T-helper 9 cell (primary cell): ENCODE results near the gene MAGI1.
"Not testable (repeated sequence)": the region's sequence is repeated elsewhere in the genome, so short reads cannot be mapped to it uniquely, and the experiment has no call there.

Source experiments
- DNase-seq: peaks from one replicate; pipeline ENCODE4 v3.0.0-alpha.2; 2020

Gene MAGI1

DNA sequence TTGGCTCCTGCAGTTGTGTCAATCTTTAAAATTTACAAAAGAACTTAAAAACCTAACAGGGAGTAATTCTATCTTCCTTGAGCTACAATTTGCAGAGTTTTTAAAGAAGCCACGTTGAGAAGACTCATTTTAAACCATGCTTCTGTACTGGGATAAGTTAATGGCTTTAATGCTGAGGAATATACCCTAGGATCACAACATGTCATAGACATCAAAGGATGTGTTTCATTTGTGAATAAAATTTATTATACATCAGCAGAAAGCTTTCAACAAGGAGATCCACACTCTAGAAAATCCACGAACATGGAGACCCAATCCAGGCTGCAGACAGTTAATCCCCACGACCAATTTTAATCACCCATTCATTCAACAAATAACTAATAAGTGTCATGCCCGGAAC lies 297.2 kb downstream of the MAGI1 start:
- no peak for DNase-seq

GRCh38 chr3:65739901-65740541 lies 298.7 kb downstream of the MAGI1 start:
- DNase-seq = no peak

DNA sequence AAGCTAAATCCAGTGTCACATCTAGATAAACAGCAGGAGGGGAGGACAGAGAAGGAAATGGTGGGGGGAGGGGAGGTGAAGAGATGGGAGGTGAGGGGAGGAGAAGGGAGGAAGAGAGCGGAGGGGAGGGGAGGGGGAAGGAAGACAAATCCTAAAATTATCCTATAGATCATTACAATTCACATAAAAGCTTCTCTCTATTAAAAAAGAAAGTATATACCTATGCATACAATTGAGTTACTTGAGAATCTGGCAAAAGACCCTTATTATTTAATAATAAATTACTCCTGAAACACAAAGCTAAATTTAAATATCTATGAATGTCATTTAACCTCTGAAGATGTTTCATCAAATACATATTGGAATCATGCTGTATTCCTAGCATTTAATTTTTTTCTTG lies 303.9 kb downstream of the MAGI1 start:
- DNase-seq = no peak

- no peak for DNase-seq
These were observed 304.3 kb downstream of the MAGI1 start for GRCh38 chr3:65734382-65734781.

DNA sequence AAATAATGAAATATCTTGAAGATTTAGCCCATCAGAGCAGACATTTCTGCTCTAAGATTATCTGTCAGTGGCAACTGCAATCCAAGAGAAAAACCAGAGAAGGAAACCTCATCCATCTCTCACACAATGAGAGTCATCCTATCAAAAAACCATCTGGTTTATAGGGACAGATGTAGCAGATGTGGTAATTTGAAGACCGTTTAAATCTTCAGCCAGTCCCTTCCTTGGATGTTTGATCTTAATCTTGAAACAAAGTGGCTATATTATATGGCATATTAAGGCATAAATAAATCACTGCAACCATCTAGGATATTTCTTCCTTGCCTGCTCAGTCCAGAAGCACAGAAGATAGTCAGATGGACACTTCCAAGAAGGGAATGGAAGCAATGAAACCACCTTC lies 305.3 kb downstream of the MAGI1 start:
- no peak for DNase-seq

DNA sequence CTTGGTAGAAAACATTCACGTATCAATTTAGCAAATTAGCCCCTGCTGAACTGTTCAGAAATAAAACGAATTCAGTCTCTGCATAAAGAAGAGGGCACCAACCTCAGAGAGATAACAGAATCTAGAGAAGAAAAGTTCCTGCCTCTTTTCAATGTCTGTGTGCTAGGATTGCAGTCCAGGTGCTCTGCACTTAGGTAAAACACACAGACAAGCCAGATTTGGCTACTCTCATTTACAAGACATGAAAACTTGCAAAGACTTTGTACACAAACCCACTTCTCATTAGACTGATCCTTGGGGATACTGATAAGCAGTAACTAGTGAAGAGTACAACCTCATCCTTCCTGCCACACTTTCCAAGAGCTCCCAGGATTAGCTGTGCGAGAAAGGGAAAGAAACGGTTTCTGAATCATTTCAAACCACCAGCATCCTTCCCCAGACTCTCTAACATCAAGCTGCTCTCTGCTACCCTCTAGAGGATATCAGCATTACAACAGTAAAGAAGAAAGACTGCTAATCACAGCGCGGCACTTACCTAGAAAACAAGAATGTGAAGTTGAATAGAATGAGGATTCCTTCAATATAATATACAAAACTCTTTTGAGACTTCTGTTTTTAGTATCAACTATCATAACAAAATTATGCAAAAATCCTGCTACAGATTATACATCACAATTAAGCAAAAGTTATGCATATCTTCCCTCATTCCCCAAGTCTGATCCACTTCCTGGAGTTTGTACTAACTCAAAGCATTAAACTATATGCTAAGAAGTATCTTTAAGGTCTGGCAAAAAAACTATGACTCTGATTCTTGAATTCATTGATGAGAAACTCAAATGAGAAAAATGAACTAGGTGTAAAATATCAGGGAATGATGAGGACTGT lies 306.4 kb downstream of the MAGI1 start:
- no peak for DNase-seq

DNA sequence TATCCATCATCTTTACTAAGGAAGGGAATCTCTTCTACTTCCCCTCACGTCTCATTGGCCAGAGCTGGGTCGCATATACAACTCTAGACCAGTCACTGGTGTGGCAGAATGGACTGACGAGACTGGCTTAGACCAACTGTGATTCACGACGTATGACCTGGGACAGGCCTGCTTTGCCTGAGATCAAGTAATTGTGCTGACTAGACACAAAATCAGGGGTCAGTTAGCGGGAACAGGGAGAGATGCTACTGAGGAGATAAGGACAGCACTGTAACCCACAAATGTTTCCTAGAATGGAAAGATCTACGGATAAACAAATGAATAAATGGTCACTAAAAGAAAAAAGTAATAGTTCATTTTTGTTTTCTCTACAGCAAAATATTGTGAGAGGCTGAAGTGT lies 308.3 kb downstream of the MAGI1 start:
- DNase-seq = no peak

DNA sequence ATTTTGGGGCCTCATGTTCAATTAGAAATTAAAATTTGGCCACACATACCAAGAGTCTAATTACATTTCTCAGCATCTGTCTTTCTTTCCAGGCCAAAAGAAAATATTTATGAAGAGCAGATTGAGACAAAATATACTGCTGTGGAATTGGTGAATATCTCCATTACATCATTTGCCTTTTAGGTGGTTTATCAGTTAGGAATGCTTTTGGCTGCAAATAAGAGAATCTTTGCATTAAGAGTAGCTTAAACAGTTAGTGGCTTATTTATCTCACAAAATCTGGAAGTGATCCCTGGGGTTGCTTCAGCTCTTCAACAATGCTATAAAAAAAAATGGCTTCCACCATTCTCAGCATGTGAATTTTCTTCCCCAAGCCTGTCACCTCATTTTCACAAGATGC lies 308.7 kb downstream of the MAGI1 start:
- no peak for DNase-seq

GRCh38 chr3:65729555-65729954 lies 309.2 kb downstream of the MAGI1 start:
- no peak for DNase-seq

DNA sequence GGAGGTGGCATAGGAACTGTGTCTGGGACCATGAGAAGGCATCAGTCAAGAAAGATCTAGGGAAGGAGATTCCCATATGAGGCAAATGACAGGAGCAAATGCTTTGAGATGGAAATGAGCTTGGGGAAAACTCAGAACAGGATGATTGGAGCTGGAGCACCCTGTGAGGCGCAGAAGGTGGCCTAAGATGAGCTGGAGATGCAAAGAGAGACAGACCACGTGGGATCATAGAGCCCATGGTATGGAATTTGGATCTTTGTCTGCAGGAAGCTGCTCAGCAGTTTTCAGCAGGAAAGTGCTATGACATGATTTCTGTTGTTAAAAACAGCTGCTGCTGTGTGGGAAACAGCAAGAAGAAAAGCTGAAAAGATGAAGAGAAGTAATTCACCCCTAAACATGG lies 310.6 kb downstream of the MAGI1 start:
- no peak for DNase-seq

DNA sequence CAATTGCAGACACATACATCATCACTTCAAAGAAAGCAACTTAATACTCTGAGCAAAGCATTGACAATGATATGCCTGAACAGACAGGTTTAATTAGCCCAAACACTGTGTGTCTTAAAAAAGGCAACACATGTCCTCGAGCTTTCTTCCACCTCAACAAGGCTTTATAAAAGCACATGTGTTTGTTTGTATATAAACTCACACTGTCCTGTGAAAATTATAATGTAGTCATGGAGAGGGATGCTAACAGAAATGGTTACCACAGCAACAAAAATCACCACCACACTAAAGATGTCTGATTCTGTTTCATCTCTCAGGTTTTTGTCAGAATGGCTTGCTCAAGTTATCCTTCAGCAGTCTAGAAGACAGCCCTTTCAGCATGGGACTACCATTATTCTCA lies 314.7 kb downstream of the MAGI1 start:
- no peak for DNase-seq

DNA sequence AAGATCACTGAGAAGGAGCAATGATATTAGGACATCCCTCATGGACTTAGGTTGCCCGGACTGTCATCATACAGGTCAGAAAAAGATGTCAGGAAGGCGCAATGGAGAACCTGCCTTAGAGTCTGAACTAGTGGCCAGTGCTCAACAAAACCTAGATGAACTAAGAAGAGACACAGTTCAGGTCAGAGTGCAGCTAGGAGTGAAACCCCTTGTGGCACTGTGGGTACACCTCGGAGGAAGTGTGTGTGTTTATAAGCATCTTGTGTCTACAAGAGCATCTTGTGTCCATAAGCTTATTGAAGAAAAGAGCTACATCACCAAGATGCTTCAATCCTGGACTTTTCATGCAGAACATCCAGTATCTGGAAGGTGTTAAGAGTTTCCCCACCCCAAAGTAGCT lies 315.7 kb downstream of the MAGI1 start:
- no peak for DNase-seq

DNA sequence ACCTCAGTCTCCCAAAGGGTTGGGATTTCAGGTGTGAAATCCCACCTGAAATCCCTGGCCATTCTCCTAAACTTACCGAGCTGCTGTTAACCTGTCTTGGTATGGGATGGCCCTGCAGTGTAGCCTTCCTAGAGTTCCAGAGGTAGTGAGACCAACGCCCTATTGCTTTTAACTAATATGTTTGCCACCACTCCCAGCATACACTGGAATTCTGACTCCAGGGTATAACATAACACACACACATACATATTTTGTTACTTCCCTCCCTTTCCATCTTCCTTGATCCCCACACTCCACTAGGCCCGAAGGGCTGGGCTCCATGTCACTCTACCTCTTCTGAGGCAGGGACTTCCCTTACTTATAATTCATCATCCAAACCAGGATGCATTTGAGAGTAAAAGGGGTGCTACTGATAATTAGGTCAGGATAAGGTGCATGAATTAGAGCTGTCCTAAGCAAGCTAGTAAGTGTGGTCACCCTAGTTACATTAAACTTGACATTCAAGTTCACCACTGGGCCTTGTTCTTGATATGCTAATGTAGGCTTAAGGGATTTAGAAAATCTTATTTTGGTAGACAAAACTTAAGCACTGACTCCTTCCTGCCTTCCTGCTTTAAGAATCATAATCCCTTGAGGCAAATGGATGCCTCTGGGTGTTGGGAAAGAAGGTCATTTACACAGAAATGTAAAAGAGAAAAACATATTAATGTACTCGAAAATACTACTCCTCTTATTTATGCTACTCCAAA lies 317.6 kb downstream of the MAGI1 start:
- DNase-seq = no peak

DNA sequence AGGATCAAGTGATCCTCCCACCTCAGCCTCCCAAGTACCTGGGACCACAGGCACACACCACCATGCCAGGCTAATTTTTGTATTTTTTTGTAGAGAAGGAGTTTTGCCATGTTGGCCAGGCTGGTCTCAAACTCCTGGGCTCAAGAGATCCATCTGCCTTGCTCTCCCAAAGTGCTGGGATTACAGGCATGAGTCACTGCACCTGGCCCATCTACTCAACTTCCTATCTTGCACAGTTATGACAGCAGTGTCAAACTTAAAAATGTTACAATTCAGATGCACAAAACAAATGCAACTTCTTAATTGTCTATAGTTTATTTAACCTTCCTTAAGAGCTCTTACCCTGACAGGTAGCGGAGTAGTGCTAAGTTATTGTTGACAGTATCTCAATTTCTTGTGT lies 319.1 kb downstream of the MAGI1 start:
- not testable (repeated sequence) for DNase-seq

DNA sequence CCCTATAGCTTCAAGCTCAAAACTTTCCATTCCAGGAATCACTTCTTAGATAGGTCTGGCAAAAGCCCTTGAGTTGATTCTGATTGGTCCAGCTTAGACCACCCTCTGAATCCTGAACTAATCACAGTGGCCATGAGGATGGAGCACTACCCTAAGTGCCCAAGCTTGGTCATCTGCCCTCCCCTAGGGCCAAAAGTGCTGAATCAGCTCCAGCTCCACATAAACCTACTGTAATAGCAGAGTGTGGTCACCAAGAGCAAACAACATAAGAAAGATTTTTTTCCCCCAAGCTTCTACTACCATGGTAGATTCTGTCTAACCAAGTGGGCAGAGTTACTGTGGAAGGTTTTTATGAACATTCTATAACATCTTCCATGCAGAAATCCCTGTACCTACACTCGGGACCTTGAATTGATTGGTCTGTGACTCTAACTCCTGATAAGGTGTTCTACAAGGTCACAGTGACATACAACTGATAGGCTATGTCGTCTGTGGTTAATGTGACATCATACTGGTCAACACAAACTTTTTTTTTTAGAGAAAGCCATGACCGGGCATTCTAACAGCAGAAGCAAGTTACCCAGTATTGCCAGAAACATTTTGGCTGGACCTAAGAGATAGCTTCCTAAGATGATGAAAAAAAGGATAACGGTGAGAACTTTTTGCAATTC lies 320.9 kb downstream of the MAGI1 start:
- no peak for DNase-seq

DNA sequence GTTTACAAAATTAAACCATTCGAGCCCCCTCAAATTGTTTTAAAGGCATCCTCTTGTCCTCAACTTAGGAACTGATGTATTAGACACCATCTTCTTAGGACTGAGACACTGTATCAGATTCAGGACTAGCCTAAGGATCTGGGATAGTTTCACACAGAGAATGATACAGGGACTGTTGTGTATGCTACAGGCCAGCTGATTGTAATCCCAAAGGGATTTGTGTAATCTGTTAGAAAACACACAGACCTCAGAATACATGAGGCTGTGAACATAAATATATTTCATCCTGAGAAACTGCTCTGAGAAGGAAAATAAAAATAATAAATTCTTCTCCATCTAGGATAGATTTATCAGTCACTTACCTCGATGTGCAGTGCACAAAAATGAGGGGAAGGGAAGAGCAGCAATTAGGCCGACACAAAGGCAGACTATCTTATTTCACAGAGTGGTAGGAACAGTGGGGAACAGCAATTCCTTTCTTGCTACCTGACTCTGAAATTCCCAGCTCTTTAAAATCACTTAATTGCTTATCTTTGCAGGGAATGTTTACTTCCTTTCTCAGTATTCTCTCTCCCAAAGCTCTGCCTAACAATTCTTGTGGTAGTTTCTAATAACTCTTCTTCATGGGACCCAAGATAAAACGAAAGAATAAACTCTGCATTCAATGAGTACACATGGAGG lies 322.5 kb downstream of the MAGI1 start:
- DNase-seq = no peak

DNA sequence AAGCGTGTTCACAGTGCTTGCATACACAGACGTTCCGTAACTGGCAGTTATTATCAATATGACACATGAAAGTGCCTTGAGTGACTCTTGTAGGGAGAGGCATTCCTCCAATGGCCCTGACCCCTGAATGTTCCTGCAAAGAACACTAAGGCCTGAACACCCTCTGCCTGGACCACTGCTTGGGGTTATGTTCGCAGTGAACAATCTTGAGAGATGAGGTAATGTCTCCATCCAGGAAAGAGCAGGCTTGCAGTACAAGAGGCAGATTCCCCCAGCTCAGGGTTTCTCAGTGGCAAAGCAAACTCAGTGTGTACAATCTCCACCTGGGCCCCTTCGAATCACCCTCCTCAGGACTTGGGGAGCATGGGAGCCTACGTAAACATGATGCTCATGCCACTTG lies 324.6 kb downstream of the MAGI1 start:
- DNase-seq = no peak

GRCh38 chr3:65713016-65713415 lies 325.7 kb downstream of the MAGI1 start:
- DNase-seq = no peak

DNA sequence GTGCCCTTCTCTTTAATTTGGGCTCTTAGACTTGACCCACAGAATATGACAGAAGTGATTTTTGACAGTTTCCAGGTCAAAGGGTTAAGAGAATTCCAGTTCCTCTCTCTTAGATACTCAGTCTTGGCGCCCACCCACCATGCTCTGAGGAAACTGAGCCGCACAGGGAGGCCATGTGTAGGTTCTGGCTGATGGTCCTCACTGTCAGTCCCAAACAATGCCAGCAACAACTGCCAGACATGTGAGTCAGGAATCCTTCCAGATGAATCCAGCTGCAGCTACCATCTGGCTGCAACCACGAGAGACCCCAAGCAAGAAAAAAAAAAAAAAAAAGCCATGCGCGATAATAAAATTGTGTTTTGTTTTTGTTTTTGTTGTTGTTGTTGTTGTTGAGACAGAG lies 326.6 kb downstream of the MAGI1 start:
- no peak for DNase-seq

GRCh38 chr3:65706776-65707568 lies 331.7 kb downstream of the MAGI1 start:
- no peak for DNase-seq

GRCh38 chr3:65706301-65706700 lies 332.4 kb downstream of the MAGI1 start:
- DNase-seq = no peak

DNA sequence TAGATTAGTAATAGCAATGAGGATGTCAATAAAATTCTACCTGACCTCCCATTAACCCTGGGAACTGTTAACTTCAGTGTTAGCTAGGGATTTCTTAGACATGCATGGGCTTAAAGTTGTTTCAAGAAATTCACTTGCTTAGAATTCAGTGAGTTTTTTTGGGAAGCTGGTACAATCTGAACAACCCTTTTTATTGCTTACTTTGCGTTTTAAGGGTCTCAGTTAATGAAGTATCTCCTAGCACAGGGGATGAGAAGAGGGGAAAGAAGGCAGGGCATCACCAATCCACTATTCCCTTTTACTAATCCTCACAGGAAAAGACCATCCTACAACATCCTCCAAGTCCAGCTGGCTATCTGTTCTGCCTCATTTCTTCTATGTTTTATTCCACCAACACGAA lies 334.9 kb downstream of the MAGI1 start:
- no peak for DNase-seq
